Sigmoid colon (tissue), 7 donors: Measurements from ENCODE around the gene SIK2. TPM values are rescaled to one million over a fixed set of nuclear protein-coding genes. Genes with fewer than 3 reads are reported as not detected.
"Not testable (repeated sequence)": the region's sequence is repeated elsewhere in the genome, so short reads cannot be mapped to it uniquely, and the experiment has no call there.

Experiments
- DNase-seq: peaks from one replicate; pipeline ENCODE4 v3.0.0-alpha.2; 2019
- H3K27ac ChIP-seq, 4 donors: fragments of 200-600 bp; sonication (generic); one replicate each; pipeline ENCODE4 v1.5.1; 2016 to 2019; ENCODE audit warnings: mild to moderate bottlenecking in 1 of 4
- H3K27me3 ChIP-seq, 3 donors: fragments of 200-600 bp; sonication (generic); one replicate each; pipeline ENCODE4 v1.5.1; 2019; ENCODE audit warnings: mild to moderate bottlenecking in 1 of 3
- H3K36me3 ChIP-seq, 4 donors: fragments of 200-600 bp; sonication (generic); one replicate each; pipeline ENCODE4 v1.5.1; 2016 to 2019
- H3K4me1 ChIP-seq, 4 donors: fragments of 200-600 bp; sonication (generic); one replicate each; pipeline ENCODE4 v1.5.1; 2017 to 2019
- H3K4me3 ChIP-seq, 4 donors: fragments of 200-600 bp; sonication (generic); one replicate each; pipeline ENCODE4 v1.5.1; 2017 to 2019; ENCODE audit warnings: mild to moderate bottlenecking in 2 of 4, moderate library complexity in 1 of 4
- H3K9me3 ChIP-seq, 4 donors: fragments of 200-600 bp in 3 of 4; sonication (generic) in 3 of 4; one replicate each; pipeline versions ENCODE4 v1.5.1 to v1.6.1; 2013 to 2019
- CTCF ChIP-seq, 4 experiments: fragments of 450-650 bp in 3 of 4; fragments of 200-600 bp in 1 of 4; IDR thresholded peaks; one replicate each; pipeline ENCODE4 v1.5.1; 2016 to 2019; ENCODE audit warnings: antibody characterized with exemption in 4 of 4, mild to moderate bottlenecking in 3 of 4, moderate library complexity in 2 of 4
- EP300 ChIP-seq, 4 donors: sonication (generic); formaldehyde crosslinking; IDR thresholded peaks; one replicate each; pipeline ENCODE4 v1.6.1; 2017; ENCODE audit warnings: antibody characterized with exemption in 4 of 4
- POLR2A ChIP-seq, 2 donors: fragments of 450-650 bp; IDR thresholded peaks; one replicate each; pipeline ENCODE4 v1.6.1; 2016; ENCODE audit warnings: antibody characterized with exemption in 2 of 2, mild to moderate bottlenecking in 2 of 2, moderate library complexity in 2 of 2
- POLR2AphosphoS5 ChIP-seq, 4 donors: sonication (generic); formaldehyde crosslinking; IDR thresholded peaks; one replicate each; pipeline ENCODE4 v1.6.1; 2017; ENCODE audit warnings: antibody characterized with exemption in 4 of 4
- WGBS, 2 donors: extraction: QIAGEN DNeasy Blood & Tissue Kit; methylation state at CpG; one replicate each; pipeline ENCODE4 v1.1.7; 2013; 5-methylcytosine and 5-hydroxymethylcytosine counted together
- intact Hi-C: fragments of 100-400 bp; cut with DNase I; formaldehyde crosslinking; loops from one replicate; pipeline ENCODE4 v1.15.1; 2023
- polyA plus RNA-seq, 3 donors: library from polyadenylated mRNA; stranded (reverse); fragments of 200-250 nt; gene quantifications; one replicate each; pipeline ENCODE4 v1.2.3, GENCODE V29; 2013
- total RNA-seq, 4 donors: library from RNA; depleted of rRNA; stranded (reverse); fragments of >200 nt; gene quantifications; one replicate each; pipeline ENCODE4 v1.1.0, GENCODE V29; 2016
- donor health status: healthy with polysubstance abuse.
- donor health status: Bipolar disorder and iron deficiency.
- donor health status: healthy.

SIK2 gene
- total and polyA plus RNA-seq, 7 donors: 4.8 to 14.1 (median 10.7) TPM

- DNase-seq: no peak
- intact Hi-C loops: no loop called here
Measured at GRCh38 chr11:111654601-111655000, 52.4 kb downstream of the SIK2 start.

GRCh38 chr11:111655924-111656323 is 53.7 kb downstream of the SIK2 start:
- no peak overlapping the region for H3K27ac ChIP-seq
- no peak for TF ChIP-seq CTCF (IDR thresholded peaks at IDR 0.05)
- no peak for TF ChIP-seq POLR2A (IDR thresholded peaks at IDR 0.05)
- TF ChIP-seq EP300 (IDR thresholded peaks at IDR 0.05): no peak
- TF ChIP-seq POLR2AphosphoS5 (IDR thresholded peaks at IDR 0.05): no peak
- H3K4me3 ChIP-seq: no peak overlapping the region
- no peak for DNase-seq
- H3K4me1 ChIP-seq: no peaks in the 10 kb centered on the region
- H3K9me3 ChIP-seq: no peaks in the 10 kb centered on the region
- WGBS, 2 donors: 99% methylated on average over 5 of the region's 5 CpGs
- no peaks in the 10 kb centered on the region for H3K36me3 ChIP-seq
- H3K27me3 ChIP-seq: no peaks in the 10 kb centered on the region
- intact Hi-C loops: no loop called here

More at GRCh38 chr11:111654601-111655000, 52.4 kb downstream of the SIK2 start:
- Histone ChIP-seq H3K27me3 (no peaks in the 10 kb centered on the region), H3K9me3 (no peaks in the 10 kb centered on the region), H3K4me1 (no peaks in the 10 kb centered on the region), H3K4me3 (no peak overlapping the region), H3K27ac (no peak overlapping the region), H3K36me3 (no peaks in the 10 kb centered on the region)
- TF ChIP-seq POLR2A (IDR thresholded peaks at IDR 0.05) (no peak), EP300 (IDR thresholded peaks at IDR 0.05) (no peak), CTCF (IDR thresholded peaks at IDR 0.05) (no peak), POLR2AphosphoS5 (IDR thresholded peaks at IDR 0.05) (no peak)

DNA sequence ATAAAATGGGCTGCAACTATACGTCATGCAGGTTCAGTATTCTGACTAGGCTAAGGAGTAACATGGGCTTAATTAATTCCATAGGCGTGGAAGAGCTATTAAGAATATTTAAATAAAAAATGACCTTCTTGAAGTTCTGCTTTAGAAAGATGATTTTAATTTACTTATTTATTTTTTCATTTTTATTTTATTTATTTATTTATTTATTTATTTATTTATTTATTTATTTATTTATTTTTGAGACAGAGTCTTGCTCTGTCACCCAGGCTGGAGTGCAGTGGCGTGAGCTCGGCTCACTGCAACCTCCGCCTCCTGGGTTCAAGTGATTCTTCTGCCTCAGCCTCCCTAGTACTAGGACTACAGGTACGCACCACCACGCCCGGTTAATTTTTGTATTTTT is 55.7 kb downstream of the SIK2 start:
- H3K36me3 ChIP-seq, H3K27me3 ChIP-seq, H3K27ac ChIP-seq, H3K4me3 ChIP-seq, H3K4me1 ChIP-seq, DNase-seq, H3K9me3 ChIP-seq, intact Hi-C loops: not testable (repeated sequence)
- 86 to 91% methylated on average over 8 of the region's 8 CpGs for WGBS, 2 donors

DNA sequence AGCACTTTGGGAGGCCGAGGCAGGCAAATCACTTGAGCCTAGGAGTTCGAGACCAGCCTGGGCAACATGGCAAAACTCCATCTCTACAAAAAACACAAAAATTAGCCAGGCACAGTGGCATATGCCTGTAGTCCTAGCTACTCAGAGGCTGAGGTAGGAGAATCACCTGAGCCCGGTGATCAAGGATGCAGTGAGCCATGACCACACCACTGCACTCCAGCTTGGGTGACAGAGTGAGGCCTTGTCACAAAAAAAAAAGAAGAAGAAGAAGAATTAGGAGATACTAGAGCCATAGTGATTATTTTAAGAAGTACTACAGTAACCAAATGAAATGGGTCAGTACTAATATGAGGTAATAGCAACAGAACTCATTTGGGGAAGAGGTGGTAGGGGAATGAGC is 56.2 kb downstream of the SIK2 start:
- intact Hi-C loops, H3K9me3 ChIP-seq, H3K36me3 ChIP-seq, H3K27ac ChIP-seq, H3K4me3 ChIP-seq, DNase-seq, H3K4me1 ChIP-seq, H3K27me3 ChIP-seq: not testable (repeated sequence)
- WGBS, 2 donors: 97% methylated on average over 3 of the region's 3 CpGs

- TF ChIP-seq CTCF (IDR thresholded peaks at IDR 0.05): no peak
- TF ChIP-seq EP300 (IDR thresholded peaks at IDR 0.05): no peak
- TF ChIP-seq POLR2AphosphoS5 (IDR thresholded peaks at IDR 0.05): no peak
- 82 to 89% methylated on average over 10 of the region's 10 CpGs for WGBS, 2 donors
- Histone ChIP-seq H3K27ac (no peak overlapping the region), H3K27me3 (no peaks in the 10 kb centered on the region), H3K4me1 (peaks cover 0 to 10% (median 0%) of the 10 kb centered on the region in 4 donors), H3K36me3 (no peaks in the 10 kb centered on the region), H3K9me3 (no peaks in the 10 kb centered on the region), H3K4me3 (no peak overlapping the region)
- no peak for DNase-seq
- intact Hi-C loops: no loop called here
Measured at GRCh38 chr11:111659201-111660115, 57.2 kb downstream of the SIK2 start.

- Histone ChIP-seq H3K4me3 (no peak overlapping the region), H3K4me1 (peaks cover 0 to 10% (median 0%) of the 10 kb centered on the region in 4 donors), H3K9me3 (no peaks in the 10 kb centered on the region), H3K36me3 (no peaks in the 10 kb centered on the region), H3K27me3 (no peaks in the 10 kb centered on the region), H3K27ac (no peak overlapping the region)
- TF ChIP-seq POLR2A (IDR thresholded peaks at IDR 0.05) (no peak), EP300 (IDR thresholded peaks at IDR 0.05) (no peak), CTCF (IDR thresholded peaks at IDR 0.05) (no peak)
- intact Hi-C loops: no loop called here
- DNase-seq: no peak
- 96% methylated on average over 2 of the region's 2 CpGs for WGBS, 2 donors
Measured at GRCh38 chr11:111660822-111661221, 58.6 kb downstream of the SIK2 start.
